IMR-90 (cell line): ENCODE data around the gene SURF2. TPM values are rescaled to one million over a fixed set of nuclear protein-coding genes. Genes with fewer than 3 reads are reported as not detected.

Experiments
- ATAC-seq: fragments of 200-7000 bp; cut with Tn5 transposase; 2 replicates; pipeline ENCODE4 v1.9.1; 2020; ENCODE audit warnings: low read depth, mild to moderate bottlenecking, moderate library complexity
- BruUV-seq: library from RNA; stranded (reverse); fragments of 400-500 nt; replicated peaks from 2 replicates; lab custom pipeline; 2021; lab: Mats Ljungman, UMichigan
- CTCF ChIA-PET: fragments of 300-600 bp; formaldehyde crosslinking; extraction: SDS; loops from one replicate; lab custom pipeline; 2021; ENCODE audit warnings: antibody characterized with exemption; lab: Yijun Ruan, JAX
- POLR2A ChIA-PET: fragments of 300-600 bp; sonication (Branson Sonifier 250); formaldehyde crosslinking; loops from one replicate; lab custom pipeline; 2022; ENCODE audit warnings: antibody characterized with exemption; ENCODE audit not compliant: unreplicated experiment; lab: Charles Lee
- DNase-seq: peaks from one replicate; pipeline ENCODE4 v3.0.0; 2013
- H2AFZ ChIP-seq: replicated peaks from 2 replicates; pipeline ENCODE3; 2013; ENCODE audit warnings: low read length, mild to moderate bottlenecking; ENCODE audit not compliant: poor library complexity
- H2AK5ac ChIP-seq: 2 replicates; pipeline ENCODE4 v1.6.1; 2013; ENCODE audit warnings: low read depth, low read length, inconsistent platforms
- H2AK9ac ChIP-seq: replicated peaks from 2 replicates; pipeline ENCODE3; 2013; ENCODE audit warnings: mild to moderate bottlenecking, low read depth, low read length, moderate library complexity; ENCODE audit not compliant: poor library complexity
- H2BK120ac ChIP-seq: 2 replicates; pipeline ENCODE4 v1.6.1; 2013; ENCODE audit warnings: low read depth, low read length, inconsistent platforms
- H2BK15ac ChIP-seq: 3 replicates; pipeline ENCODE4 v1.6.1; 2013; ENCODE audit warnings: low read depth, low read length, inconsistent platforms
- H2BK20ac ChIP-seq: 2 replicates; pipeline ENCODE4 v1.6.1; 2013; ENCODE audit warnings: low read depth, mild to moderate bottlenecking, inconsistent platforms, low read length, moderate library complexity
- H2BK5ac ChIP-seq: 2 replicates; pipeline ENCODE4 v1.6.1; 2013; ENCODE audit warnings: mild to moderate bottlenecking, low read depth, low read length, inconsistent platforms; ENCODE audit not compliant: poor library complexity, severe bottlenecking
- H3K14ac ChIP-seq: replicated peaks from 2 replicates; pipeline ENCODE4 v1.6.1; 2013; ENCODE audit warnings: low read depth, low read length, inconsistent platforms
- H3K18ac ChIP-seq: 2 replicates; pipeline ENCODE4 v1.6.1; 2013; ENCODE audit warnings: low read depth, low read length, control low read depth
- H3K23ac ChIP-seq: 2 replicates; pipeline ENCODE4 v1.6.1; 2013; ENCODE audit warnings: low read depth, low read length, inconsistent platforms
- H3K27ac ChIP-seq: 2 replicates; pipeline ENCODE4 v1.5.1; 2013; ENCODE audit warnings: mild to moderate bottlenecking, control low read depth, low read length; ENCODE audit not compliant: insufficient read depth
- H3K27me3 ChIP-seq: 2 replicates; pipeline ENCODE4 v1.6.1; 2013; ENCODE audit warnings: low read length; ENCODE audit not compliant: control insufficient read depth, insufficient read depth
- H3K36me3 ChIP-seq: 2 replicates; pipeline ENCODE4 v1.6.1; 2013; ENCODE audit warnings: low read length, mixed read lengths; ENCODE audit not compliant: control insufficient read depth, insufficient read depth
- H3K4ac ChIP-seq: 2 replicates; pipeline ENCODE4 v1.6.1; 2013; ENCODE audit warnings: low read depth, low read length, inconsistent platforms
- H3K4me1 ChIP-seq: 2 replicates; pipeline ENCODE4 v1.6.1; 2013; ENCODE audit warnings: low read length, mixed read lengths; ENCODE audit not compliant: control insufficient read depth, insufficient read depth
- H3K4me2 ChIP-seq: 2 replicates; pipeline ENCODE4 v1.6.1; 2013; ENCODE audit warnings: low read depth, mild to moderate bottlenecking, control low read depth, low read length, moderate library complexity
- H3K4me3 ChIP-seq: 2 replicates; pipeline ENCODE4 v1.5.1; 2013; ENCODE audit warnings: low read depth, mild to moderate bottlenecking, control low read depth, low read length, moderate library complexity; ENCODE audit not compliant: insufficient read depth
- H3K56ac ChIP-seq: 2 replicates; pipeline ENCODE4 v1.6.1; 2013; ENCODE audit warnings: low read length, inconsistent platforms; ENCODE audit not compliant: insufficient read depth; ENCODE audit errors: extremely low read depth
- H3K79me1 ChIP-seq, 2 experiments: 2 replicates each; pipeline ENCODE4 v1.6.1; 2013; ENCODE audit warnings: low read length in 2 of 2, inconsistent platforms in 1 of 2, low read depth in 1 of 2
- H3K9ac ChIP-seq: 2 replicates; pipeline ENCODE4 v1.6.1; 2013; ENCODE audit warnings: low read depth, low read length, control low read depth
- H3K9me1 ChIP-seq: 2 replicates; pipeline ENCODE4 v1.6.1; 2013; ENCODE audit warnings: low read length, inconsistent platforms; ENCODE audit not compliant: insufficient read depth
- H3K9me3 ChIP-seq: 2 replicates; pipeline ENCODE4 v1.6.1; 2013; ENCODE audit warnings: low read length; ENCODE audit not compliant: control insufficient read depth, insufficient read depth
- H4K20me1 ChIP-seq: 2 replicates; pipeline ENCODE4 v1.6.1; 2013; ENCODE audit warnings: low read length, inconsistent platforms; ENCODE audit not compliant: insufficient read depth
- H4K5ac ChIP-seq: 2 replicates; pipeline ENCODE4 v1.6.1; 2013; ENCODE audit warnings: mild to moderate bottlenecking, low read depth, low read length, control low read depth
- H4K8ac ChIP-seq, 2 experiments: 2 replicates each; pipeline ENCODE4 v1.6.1; 2013; ENCODE audit warnings: low read depth in 2 of 2, low read length in 2 of 2, control low read depth in 1 of 2, inconsistent platforms in 1 of 2
- H4K91ac ChIP-seq: 2 replicates; pipeline ENCODE4 v1.6.1; 2013; ENCODE audit warnings: low read depth, low read length, inconsistent platforms; ENCODE audit not compliant: insufficient read depth
- BHLHE40 ChIP-seq: fragments of 150-350 bp; IDR thresholded peaks from 2 replicates; pipeline ENCODE4 v1.6.1; 2016; ENCODE audit warnings: mild to moderate bottlenecking, low read depth, low read length
- CHD1 ChIP-seq: IDR thresholded peaks from 2 replicates; pipeline ENCODE4 v1.6.1; 2012; ENCODE audit warnings: low read depth, low read length, improper control_type of control experiment
- CTCF ChIP-seq: conservative IDR thresholded peaks from 2 replicates; pipeline ENCODE4 v1.5.1; 2012; ENCODE audit warnings: mild to moderate bottlenecking, low read depth, low read length, improper control_type of control experiment
- ELK1 ChIP-seq: fragments of 150-350 bp; IDR thresholded peaks from 2 replicates; pipeline ENCODE4 v1.6.1; 2016; ENCODE audit warnings: low read depth, mild to moderate bottlenecking, low read length, moderate library complexity, borderline replicate concordance
- MAZ ChIP-seq: IDR thresholded peaks from 2 replicates; pipeline ENCODE4 v1.6.1; 2012; ENCODE audit warnings: low read depth, mild to moderate bottlenecking, low read length, improper control_type of control experiment, moderate library complexity, borderline replicate concordance
- MXI1 ChIP-seq: IDR thresholded peaks from 2 replicates; pipeline ENCODE4 v1.6.1; 2012; ENCODE audit warnings: low read depth, mild to moderate bottlenecking, low read length, moderate library complexity, borderline replicate concordance
- POLR2A ChIP-seq: IDR thresholded peaks from 2 replicates; pipeline ENCODE4 v1.6.1; 2012; ENCODE audit warnings: mild to moderate bottlenecking, low read depth, low read length
- WGBS, 2 experiments: methylation state at CpG; one replicate each; pipeline versions ENCODE4 v1.1.5 to v1.1.7; 2013; ENCODE audit warnings: missing lambda C conversion rate in 2 of 2; ENCODE audit not compliant: insufficient read length in 1 of 2; ENCODE audit errors: extremely low coverage in 2 of 2; 5-methylcytosine and 5-hydroxymethylcytosine counted together
- dilution Hi-C: fragments of 300-500 bp; cut with HindIII; formaldehyde crosslinking; loops from one replicate; pipeline ENCODE4 v1.14.3; 2018; ENCODE audit warnings: low sequenced_read_pairs; ENCODE audit not compliant: unreplicated experiment
- in situ Hi-C: fragments of 300-500 bp; cut with MboI; formaldehyde crosslinking; loops from 3 replicates; pipeline ENCODE4 v1.14.3; 2019; ENCODE audit warnings: low sequenced_read_pairs, inconsistent platforms, mixed read lengths
- intact Hi-C: fragments of 100-400 bp; cut with micrococcal nuclease; formaldehyde crosslinking; loops from 2 replicates; pipeline ENCODE4 v1.10.0; 2022
- polyA plus RNA-seq, 3 experiments: library from polyadenylated mRNA; depleted of rRNA; stranded (reverse); fragments of >200 nt; gene quantifications; 2 replicates each; pipeline ENCODE4 v1.2.3, GENCODE V29; 2012; ENCODE audit warnings: low replicate concordance in 1 of 3
- total RNA-seq: library from RNA; depleted of rRNA; stranded (reverse); fragments of >200 nt; gene quantifications from 2 replicates; pipeline ENCODE4 v1.2.3, GENCODE V29; 2012

The SURF2 gene
- total and polyA plus RNA-seq, 2 of the 4 experiments (the other 2 are of a cell fraction) = 9.9 to 16.3 TPM

- H2BK5ac ChIP-seq = peak within 1 kb of the TSS; percentile 97
- POLR2A ChIA-PET = interaction anchor here (0.6 to 1.1 kb wide), 2 partner anchors 9 to 18 kb away, joined by 3 to 6 read pairs; no protein-coding TSS in a partner anchor
Measured at GRCh38 chr9:133347985-133348717, 8.2 kb upstream of the SURF2 start, which contains the start of the genes MED22 and RPL7A. MED22 (minus strand) TSS chr9:133348131; CDS start chr9:133346662, 1,469 bp downstream. RPL7A (plus strand) TSS chr9:133348218; CDS start chr9:133348244, 26 bp downstream.

More at GRCh38 chr9:133347985-133348717, 8.2 kb upstream of the SURF2 start, which contains the start of the genes MED22 and RPL7A:
- DNase-seq (peak; percentile 96), ATAC-seq (peak; percentile 69)
- Histone ChIP-seq H3K9me1 (peaks cover 6% of the 10 kb centered on the region; the same call in 1 of the 2 replicates), H4K91ac (peak within 1 kb of the TSS; percentile 81), H3K9me3 (no peaks in the 10 kb centered on the region), H4K5ac (peak within 1 kb of the TSS; percentile 62), H4K8ac (peak within 1 kb of the TSS; percentile 29 to 85; a peak in 3 of 4 replicates), H3K4me3 (peak within 1 kb of the TSS; percentile 74), H3K4me1 (peaks cover 16% of the 10 kb centered on the region), H3K23ac (peak within 1 kb of the TSS; percentile 91), H2AFZ (peak within 1 kb of the TSS; percentile 84), H2BK20ac (no peak within 1 kb of the TSS), H2AK9ac (peak within 1 kb of the TSS; percentile 99), H2BK120ac (peak within 1 kb of the TSS; percentile 36; the same call in 1 of the 2 replicates), H3K4ac (peak within 1 kb of the TSS; percentile 92), H2BK15ac (no peak within 1 kb of the TSS), H3K27ac (peak within 1 kb of the TSS; percentile 94), H3K18ac (peak within 1 kb of the TSS; percentile 66), H3K56ac (peak within 1 kb of the TSS; percentile 68), H3K36me3 (peaks cover 66% of the 10 kb centered on the region), H3K9ac (peak within 1 kb of the TSS; percentile 96), H3K79me1 (peaks cover 25 to 72% of the 10 kb centered on the region in 2 experiments), H3K4me2 (peak within 1 kb of the TSS; percentile 100), H4K20me1 (peaks cover 57% of the 10 kb centered on the region), H3K27me3 (no peaks in the 10 kb centered on the region), H3K14ac (peak within 1 kb of the TSS; percentile 80), H2AK5ac (peak within 1 kb of the TSS; percentile 93)
- 0% methylated on average over 21 of the region's 64 CpGs; no CpG with 5 or more reads in 1 of the 2 experiments for WGBS, 2 experiments
- in situ Hi-C loops (no loop called here), intact Hi-C loops (no loop called here), dilution Hi-C loops (no loop called here)
- no TSS peak for BruUV-seq
- TF ChIP-seq POLR2A (peak; percentile 99), MXI1 (peak; percentile 38; the same call in 1 of the 2 replicates), CTCF (no peak), MAZ (peak; percentile 32; the same call in 1 of the 2 replicates), CHD1 (0 out of 2 replicates have a peak, but pooled peaks have one; percentile 69), ELK1 (no peak), BHLHE40 (peak; percentile 9; the same call in 1 of the 2 replicates)
- CTCF ChIA-PET = interaction anchor here (0.6 kb wide), 1 partner anchor 995 kb away, joined by 5 read pairs; no protein-coding TSS in a partner anchor
